Measurements from ENCODE around the gene ATG4B. TPM values are rescaled to one million over a fixed set of nuclear protein-coding genes. Genes with fewer than 3 reads are reported as not detected.
"Not testable (repeated sequence)": the region's sequence is repeated elsewhere in the genome, so short reads cannot be mapped to it uniquely, and the experiment has no call there.

The ATG4B gene
- total RNA-seq, 2 experiments from 2014 or later: 91.1 to 101 TPM

DNA sequence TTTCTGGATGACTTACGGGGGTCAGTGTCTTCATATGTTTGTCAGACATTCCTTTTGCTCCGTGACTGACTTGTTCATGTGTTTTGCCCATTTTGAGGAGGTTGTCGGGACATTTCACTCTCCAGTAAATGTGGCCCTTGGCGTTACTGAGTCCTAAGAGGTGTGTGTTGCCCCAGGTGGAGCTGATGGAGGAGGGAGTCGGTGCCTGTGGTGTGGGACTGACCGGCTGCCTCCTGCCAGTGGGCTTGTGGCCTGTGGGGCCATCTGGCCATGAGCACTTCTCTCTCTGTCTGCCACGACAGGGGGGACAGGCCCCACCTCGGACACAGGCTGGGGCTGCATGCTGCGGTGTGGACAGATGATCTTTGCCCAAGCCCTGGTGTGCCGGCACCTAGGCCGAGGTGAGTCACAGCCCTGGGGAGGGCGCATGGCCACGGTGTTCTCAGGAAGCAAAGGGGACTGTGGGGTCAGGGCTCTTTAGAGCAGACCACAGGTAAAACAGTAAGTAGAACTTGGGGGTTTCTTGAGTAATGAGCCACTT is 15.8 kb downstream of the ATG4B start:
- ATAC-seq (ENCODE audit: low read depth): no peak
- POLR2A ChIA-PET: no interaction called here

DNA sequence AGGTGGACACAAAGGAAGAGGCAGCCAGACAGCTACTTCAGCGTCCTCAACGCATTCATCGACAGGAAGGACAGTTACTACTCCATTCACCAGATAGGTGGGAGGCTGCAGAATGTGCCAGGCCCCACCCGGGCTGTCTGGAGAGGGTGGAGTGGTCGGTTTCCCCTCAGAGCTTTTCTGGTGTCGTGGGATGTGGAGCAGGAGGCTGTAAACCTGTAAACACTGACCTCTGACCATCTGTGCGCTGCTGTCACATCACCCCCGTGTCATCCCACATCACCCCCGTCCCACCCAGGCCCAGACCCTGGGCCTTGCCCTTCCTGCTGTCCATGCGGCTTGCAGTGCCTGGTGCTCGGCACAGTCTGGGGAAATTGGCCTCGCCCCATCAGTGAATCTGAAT is 17.1 kb downstream of the ATG4B start:
- peaks cover 1% of the 10 kb centered on the region for H3K4me1 Mint-ChIP-seq
- H3K4me3 Mint-ChIP-seq: no peak overlapping the region
- DNase-seq (no peak), ATAC-seq (ENCODE audit: low read depth) (no peak)
- H3K27ac Mint-ChIP-seq: no peak overlapping the region
- POLR2A ChIA-PET: interaction anchor here (0.6 kb wide), 1 partner anchor 575 kb away, joined by 3 read pairs; no protein-coding TSS in a partner anchor
- H3K9me3 Mint-ChIP-seq: no peaks in the 10 kb centered on the region
- no peaks in the 10 kb centered on the region for H3K27me3 Mint-ChIP-seq
- peaks cover 6% of the 10 kb centered on the region for H3K36me3 Mint-ChIP-seq

More for the DNA sequence above, 15.8 kb downstream of the ATG4B start:
- no peaks in the 10 kb centered on the region for H3K27me3 Mint-ChIP-seq
- H3K4me1 Mint-ChIP-seq: peaks cover 5% of the 10 kb centered on the region
- DNase-seq: no peak
- peaks cover 4% of the 10 kb centered on the region for H3K36me3 Mint-ChIP-seq
- H3K4me3 Mint-ChIP-seq: no peak overlapping the region
- H3K9me3 Mint-ChIP-seq: no peaks in the 10 kb centered on the region
- H3K27ac Mint-ChIP-seq: no peak overlapping the region

DNA sequence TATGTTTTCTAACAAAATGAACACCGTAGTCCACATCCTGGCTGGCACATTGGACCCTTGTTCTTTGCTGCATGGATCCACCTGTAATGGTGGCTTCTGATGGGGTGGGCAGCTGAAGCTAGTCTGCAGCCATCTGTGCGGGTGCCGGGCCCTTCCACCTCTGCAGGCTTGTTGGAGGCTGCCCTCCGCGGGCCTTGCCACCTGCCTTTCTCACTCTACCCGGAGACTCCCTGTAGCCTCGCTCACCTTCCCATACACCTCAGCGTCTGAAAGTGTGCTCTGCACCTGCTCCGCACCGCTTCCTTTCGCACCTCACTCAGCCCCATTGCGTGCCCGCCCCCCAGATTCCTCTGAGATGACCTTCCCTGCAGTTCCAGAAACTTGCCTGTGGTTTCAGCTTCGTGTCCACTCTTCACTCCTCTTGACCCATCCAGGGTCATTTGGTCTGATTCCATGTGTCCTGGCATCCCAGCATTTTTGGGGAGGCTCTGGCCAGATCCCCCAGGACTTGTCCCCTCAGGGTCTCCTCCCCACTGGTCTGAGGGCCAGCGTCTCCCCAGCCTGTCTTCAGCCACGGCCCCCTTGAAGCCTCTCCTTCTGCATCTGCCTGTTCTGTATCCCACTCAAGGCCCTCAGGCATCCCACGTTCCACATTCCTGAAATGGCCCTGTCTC is 18.2 kb downstream of the ATG4B start:
- Mint-ChIP-seq H3K36me3 (peaks cover 6% of the 10 kb centered on the region), H3K27ac (no peak overlapping the region), H3K9me3 (no peaks in the 10 kb centered on the region), H3K4me3 (no peak overlapping the region), H3K4me1 (no peaks in the 10 kb centered on the region), H3K27me3 (no peaks in the 10 kb centered on the region)
- ATAC-seq (ENCODE audit: low read depth) (no peak), DNase-seq (no peak)
- POLR2A ChIA-PET: no interaction called here

DNA sequence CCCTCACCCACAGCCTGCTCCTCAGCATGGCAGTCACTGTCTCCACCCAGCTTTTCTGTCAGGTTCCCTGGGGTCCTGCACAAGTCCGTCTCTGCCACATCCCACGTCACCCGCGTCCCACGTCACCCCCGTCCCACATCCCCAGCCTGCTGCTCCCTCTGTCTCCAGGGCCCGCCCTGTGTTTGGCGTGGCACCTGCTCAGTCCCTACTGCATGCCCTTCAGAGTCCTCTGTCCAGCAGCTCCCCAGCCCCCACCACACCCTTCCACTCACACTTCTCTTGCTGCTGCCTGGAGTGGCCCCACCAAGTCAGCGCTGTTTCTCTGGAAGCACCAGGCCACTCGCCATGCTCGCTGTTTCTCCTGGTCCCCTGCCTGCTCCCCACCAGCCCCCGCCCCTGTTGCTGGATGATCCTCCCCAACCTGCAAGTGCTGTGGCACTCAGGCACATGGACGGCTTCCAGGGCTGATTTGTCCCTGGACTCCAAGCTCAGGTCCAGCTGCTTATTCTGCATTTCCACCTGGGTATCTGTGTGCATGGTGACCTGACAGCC is 18.8 kb downstream of the ATG4B start:
- POLR2A ChIA-PET: no interaction called here
- peaks cover 6% of the 10 kb centered on the region for H3K36me3 Mint-ChIP-seq
- ATAC-seq (ENCODE audit: low read depth) (no peak), DNase-seq (no peak)
- H3K4me3 Mint-ChIP-seq: no peak overlapping the region
- H3K27me3 Mint-ChIP-seq: no peaks in the 10 kb centered on the region
- H3K27ac Mint-ChIP-seq: no peak overlapping the region
- H3K9me3 Mint-ChIP-seq: no peaks in the 10 kb centered on the region
- no peaks in the 10 kb centered on the region for H3K4me1 Mint-ChIP-seq

DNA sequence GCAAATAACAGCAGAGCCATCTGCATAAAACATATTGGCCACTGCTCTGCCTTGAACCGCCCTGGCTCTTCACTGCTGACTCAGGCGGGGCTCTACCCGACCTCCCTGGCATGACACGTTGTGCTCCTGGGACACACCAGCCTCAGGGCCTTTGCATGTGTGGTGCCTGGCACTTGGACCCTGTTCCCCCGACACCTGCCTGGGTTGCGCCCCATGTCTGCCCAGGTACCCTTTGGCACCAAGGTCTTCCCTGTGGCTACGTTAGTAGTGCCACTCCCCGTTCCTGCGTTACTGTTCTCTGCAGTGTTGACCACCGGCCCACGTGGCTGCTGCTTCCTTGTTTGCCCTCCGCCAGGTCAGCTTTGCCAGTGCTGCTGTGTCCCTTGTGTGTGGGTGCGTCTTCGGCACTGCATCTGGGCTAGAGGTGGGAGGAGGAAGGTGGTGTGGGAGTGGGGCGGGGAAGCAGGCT is 20.3 kb downstream of the ATG4B start:
- no peaks in the 10 kb centered on the region for H3K27me3 Mint-ChIP-seq
- H3K9me3 Mint-ChIP-seq: no peaks in the 10 kb centered on the region
- H3K27ac Mint-ChIP-seq: no peak overlapping the region
- ATAC-seq (ENCODE audit: low read depth) (no peak), DNase-seq (no peak)
- peaks cover 5% of the 10 kb centered on the region for H3K36me3 Mint-ChIP-seq
- H3K4me1 Mint-ChIP-seq: no peaks in the 10 kb centered on the region
- no peak overlapping the region for H3K4me3 Mint-ChIP-seq
- POLR2A ChIA-PET: no interaction called here

DNA sequence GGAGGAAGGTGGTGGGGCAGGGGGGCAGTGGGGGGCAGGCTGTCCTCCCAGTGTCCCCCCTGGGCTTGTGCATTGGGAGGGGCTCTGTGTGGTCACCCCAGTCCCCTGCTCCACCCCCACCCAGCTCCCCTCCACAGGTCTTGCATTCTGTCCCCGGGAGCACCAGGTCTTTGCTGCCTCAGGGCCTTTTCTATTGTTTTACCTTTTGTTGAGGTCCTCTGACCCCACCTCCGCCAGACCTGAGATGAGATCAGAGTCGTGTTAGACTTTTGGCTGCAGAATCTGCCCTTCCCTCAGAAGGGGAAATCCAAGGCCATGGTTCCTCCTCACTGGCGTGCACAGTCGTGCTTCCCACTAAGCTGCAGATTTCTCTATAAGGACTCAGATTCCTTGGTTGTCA is 20.8 kb downstream of the ATG4B start:
- ATAC-seq (ENCODE audit: low read depth) (no peak), DNase-seq (no peak)
- no peaks in the 10 kb centered on the region for H3K27me3 Mint-ChIP-seq
- H3K36me3 Mint-ChIP-seq: peaks cover 5% of the 10 kb centered on the region
- H3K9me3 Mint-ChIP-seq: no peaks in the 10 kb centered on the region
- no peak overlapping the region for H3K4me3 Mint-ChIP-seq
- POLR2A ChIA-PET: no interaction called here
- H3K4me1 Mint-ChIP-seq: no peaks in the 10 kb centered on the region
- H3K27ac Mint-ChIP-seq: no peak overlapping the region

DNA sequence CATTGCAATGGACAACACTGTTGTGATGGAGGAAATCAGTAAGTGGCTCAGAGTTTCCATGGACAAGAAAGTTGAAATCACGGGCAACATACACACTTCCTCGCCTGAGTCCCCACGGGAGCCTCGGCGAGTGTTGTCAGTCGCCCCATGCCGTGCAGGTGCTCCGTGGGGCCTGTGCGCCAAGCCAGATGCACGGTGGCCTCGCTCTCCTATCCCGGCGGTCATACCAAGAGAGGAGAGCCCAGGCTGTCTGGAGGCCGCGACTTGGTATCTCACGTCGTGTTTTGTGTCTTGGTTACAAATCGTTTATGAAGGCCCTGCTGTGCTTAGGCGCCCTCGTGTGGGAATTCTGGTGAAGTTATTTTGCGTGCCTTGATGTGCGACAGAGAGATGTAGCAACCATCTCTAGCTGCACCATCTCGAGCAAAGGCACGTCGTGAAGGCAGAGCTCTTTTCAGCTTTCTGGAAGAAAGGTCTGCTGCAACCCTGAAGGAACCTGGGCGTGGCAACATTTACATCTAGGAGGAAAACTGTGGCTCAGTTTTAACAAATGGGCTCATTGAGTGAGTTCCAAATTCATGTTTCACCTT is 21.8 kb downstream of the ATG4B start:
- POLR2A ChIA-PET: interaction anchor here (0.6 kb wide), 1 partner anchor 558 kb away, joined by 3 read pairs; no protein-coding TSS in a partner anchor
- no peak overlapping the region for H3K4me3 Mint-ChIP-seq
- H3K4me1 Mint-ChIP-seq: no peaks in the 10 kb centered on the region
- H3K9me3 Mint-ChIP-seq: no peaks in the 10 kb centered on the region
- H3K27ac Mint-ChIP-seq: no peak overlapping the region
- H3K27me3 Mint-ChIP-seq: no peaks in the 10 kb centered on the region
- no peak for DNase-seq
- H3K36me3 Mint-ChIP-seq: peaks cover 5% of the 10 kb centered on the region
- peak; percentile 38 for ATAC-seq (ENCODE audit: low read depth)

DNA sequence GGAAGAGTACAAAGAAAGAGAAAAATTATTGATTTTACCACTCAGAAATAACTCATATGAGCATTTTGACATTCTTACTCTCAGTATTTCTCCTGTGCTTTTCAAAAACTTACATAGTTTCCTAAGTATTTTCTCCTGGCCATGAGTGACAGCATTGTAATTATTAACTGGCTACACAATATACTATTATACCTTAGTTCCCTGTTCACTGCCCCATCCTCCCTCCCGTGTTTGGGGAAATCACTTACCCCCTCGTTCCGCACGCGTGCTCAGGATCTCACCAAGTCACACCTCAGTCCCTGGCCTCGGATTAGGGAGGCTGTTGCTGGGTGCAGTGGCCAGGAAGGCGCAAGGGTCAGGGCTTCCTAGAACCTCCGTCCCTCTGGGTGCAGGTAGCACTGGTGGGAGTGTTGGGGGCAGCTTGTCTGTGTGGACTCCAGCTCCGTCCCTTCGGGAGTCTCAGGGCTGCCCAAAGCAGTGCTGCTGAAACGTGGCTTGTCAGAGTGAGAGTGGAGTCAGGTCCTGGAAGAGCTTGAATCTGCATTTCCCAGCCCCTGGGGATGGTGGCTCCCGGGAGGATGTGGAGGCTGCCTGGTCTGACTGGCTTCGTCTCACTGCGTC is 23.2 kb downstream of the ATG4B start:
- ATAC-seq (ENCODE audit: low read depth) (no peak), DNase-seq (no peak)
- Mint-ChIP-seq H3K4me3 (no peak overlapping the region), H3K27me3 (no peaks in the 10 kb centered on the region), H3K4me1 (peaks cover 5% of the 10 kb centered on the region), H3K27ac (no peak overlapping the region), H3K36me3 (peaks cover 5% of the 10 kb centered on the region), H3K9me3 (no peaks in the 10 kb centered on the region)
- POLR2A ChIA-PET: no interaction called here

DNA sequence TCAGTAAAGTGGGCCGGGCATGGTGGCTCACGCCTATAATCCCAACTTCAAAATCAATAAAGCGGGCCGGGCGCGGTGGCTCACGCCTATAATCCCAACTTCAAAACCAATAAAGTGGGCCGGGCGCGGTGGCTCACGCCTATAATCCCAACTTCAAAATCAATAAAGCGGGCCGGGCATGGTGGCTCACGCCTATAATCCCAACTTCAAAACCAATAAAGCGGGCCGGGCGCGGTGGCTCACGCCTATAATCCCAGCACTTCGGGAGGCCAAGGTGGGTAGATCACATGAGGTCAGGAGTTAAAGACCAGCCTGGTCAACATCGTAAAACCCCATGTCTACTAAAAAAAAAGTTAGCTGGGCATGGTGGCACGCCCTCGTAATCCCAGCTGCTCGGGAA is 25.2 kb downstream of the ATG4B start:
- H3K4me3 Mint-ChIP-seq; H3K36me3 Mint-ChIP-seq; H3K27ac Mint-ChIP-seq; H3K4me1 Mint-ChIP-seq; DNase-seq; H3K27me3 Mint-ChIP-seq; POLR2A ChIA-PET; ATAC-seq (ENCODE audit: low read depth); H3K9me3 Mint-ChIP-seq: not testable (repeated sequence)

DNA sequence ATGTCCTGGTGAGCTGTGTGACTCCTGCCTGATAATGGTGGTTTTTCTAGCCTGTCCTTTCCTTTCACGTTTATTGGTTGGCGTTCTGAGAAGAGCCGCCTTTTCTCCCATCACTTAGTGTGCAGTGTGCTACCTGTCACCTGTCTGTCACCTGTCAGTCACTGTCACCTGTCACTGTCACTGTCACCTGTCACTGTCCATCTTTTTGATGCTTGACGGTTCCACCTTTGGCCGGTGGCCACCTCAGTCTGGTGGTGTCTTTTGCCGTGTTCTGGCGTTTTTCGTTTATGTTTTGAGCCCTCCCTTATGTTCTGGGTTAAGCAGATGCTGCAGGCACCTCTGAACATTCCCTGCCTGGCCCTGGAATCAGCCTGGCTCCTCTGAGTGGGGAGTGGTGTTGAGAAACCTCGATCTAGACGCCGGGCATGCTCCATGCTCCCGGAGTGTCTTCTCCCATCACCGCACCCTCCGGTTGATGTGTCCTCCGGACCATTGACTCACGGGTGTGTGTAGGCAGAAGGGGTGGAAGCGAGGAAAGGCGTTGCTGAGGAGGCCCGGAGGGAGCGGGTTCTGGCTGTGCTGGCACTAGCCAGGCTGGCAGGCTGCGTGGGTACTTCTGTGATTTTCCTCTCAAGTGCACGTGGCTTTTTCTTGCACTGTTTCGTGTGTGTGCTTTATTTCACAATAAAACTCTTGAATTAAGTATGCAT is 28.4 kb downstream of the ATG4B start:
- H3K9me3 Mint-ChIP-seq: no peaks in the 10 kb centered on the region
- peaks cover 5% of the 10 kb centered on the region for H3K4me1 Mint-ChIP-seq
- ATAC-seq (ENCODE audit: low read depth) (no peak), DNase-seq (no peak)
- no peak overlapping the region for H3K27ac Mint-ChIP-seq
- H3K27me3 Mint-ChIP-seq: no peaks in the 10 kb centered on the region
- peaks cover 2% of the 10 kb centered on the region for H3K36me3 Mint-ChIP-seq
- POLR2A ChIA-PET: no interaction called here
- no peak overlapping the region for H3K4me3 Mint-ChIP-seq

DNA sequence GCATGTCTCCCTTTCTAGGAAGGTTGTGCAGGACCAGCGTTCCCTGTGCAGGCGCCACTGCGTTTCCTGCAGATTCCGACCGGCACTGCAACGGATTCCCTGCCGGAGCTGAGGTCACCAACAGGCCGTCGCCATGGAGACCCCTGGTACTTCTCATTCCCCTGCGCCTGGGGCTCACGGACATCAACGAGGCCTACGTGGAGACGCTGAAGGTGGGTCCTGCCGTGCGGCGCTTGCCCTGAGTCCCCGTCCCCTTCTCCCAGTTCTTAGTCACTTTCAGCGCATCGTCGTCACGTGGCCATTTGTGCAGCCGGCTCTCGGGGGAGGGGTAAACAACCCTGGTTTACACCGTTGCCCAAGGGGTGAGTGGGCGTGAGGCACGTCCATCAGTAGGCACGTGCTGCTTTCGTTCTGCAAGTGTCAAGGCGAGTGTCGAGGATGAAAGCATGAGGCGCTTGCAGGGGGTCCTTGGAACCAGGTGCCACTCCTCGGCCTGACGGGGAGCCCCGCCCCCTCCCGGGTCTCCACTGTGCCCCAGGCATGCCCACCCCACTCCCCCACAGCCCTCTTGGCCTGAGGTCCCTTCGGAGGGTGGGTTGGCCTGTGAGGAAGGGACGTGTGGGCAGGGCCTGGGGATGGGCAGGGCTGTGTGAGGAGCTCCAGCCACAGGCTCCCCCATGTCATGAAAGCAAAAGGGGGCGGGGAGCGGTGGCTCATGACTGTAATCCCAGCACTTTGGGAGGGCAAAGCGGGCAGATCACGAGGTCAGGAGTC is 29.3 kb downstream of the ATG4B start:
- Mint-ChIP-seq H3K36me3 (peaks cover 2% of the 10 kb centered on the region), H3K4me3 (no peak overlapping the region), H3K27me3 (no peaks in the 10 kb centered on the region), H3K27ac (no peak overlapping the region), H3K9me3 (no peaks in the 10 kb centered on the region), H3K4me1 (peaks cover 5% of the 10 kb centered on the region)
- DNase-seq (no peak), ATAC-seq (ENCODE audit: low read depth) (no peak)
- POLR2A ChIA-PET: no interaction called here

DNA sequence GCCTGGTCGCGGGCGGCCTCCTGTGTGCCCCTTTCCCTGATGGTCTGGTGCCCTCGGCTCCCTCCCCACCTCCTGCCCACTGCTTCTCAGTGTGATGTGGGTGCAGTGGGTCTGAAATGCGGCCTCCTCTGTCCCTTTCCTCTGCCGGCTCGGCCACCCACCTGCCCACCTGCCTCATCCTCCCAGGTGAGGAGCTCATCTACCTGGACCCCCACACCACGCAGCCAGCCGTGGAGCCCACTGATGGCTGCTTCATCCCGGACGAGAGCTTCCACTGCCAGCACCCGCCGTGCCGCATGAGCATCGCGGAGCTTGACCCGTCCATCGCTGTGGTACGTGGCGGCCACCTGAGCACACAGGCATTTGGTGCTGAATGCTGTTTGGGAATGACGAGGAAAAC is 30.9 kb downstream of the ATG4B start:
- no peak for ATAC-seq (ENCODE audit: low read depth)
- Mint-ChIP-seq H3K9me3 (no peaks in the 10 kb centered on the region), H3K4me3 (no peak overlapping the region), H3K27ac (no peak overlapping the region), H3K27me3 (no peaks in the 10 kb centered on the region), H3K4me1 (peaks cover 7% of the 10 kb centered on the region), H3K36me3 (peaks cover 2% of the 10 kb centered on the region)
- POLR2A ChIA-PET: no interaction called here
- no peak for DNase-seq

DNA sequence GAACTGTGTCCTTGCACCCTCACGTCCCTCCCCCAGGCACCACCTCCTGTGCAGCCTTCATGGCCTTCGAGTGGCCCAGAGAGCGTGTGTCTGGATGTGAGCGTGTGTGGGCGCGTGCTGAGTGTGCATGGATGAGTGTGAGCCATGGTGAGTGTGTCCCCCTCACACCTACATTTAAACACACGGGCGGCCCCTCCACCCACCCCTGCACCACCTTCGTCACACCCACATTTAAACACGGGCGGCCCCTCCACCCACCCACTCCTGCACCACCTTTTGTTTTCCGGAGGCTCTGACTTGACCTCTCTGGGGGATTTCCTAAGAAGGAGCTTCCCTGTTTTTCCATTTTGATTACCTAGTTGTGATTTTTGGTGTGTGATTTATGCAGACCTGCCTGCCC is 31.3 kb downstream of the ATG4B start:
- no peaks in the 10 kb centered on the region for H3K9me3 Mint-ChIP-seq
- no peak overlapping the region for H3K27ac Mint-ChIP-seq
- DNase-seq: no peak
- no peaks in the 10 kb centered on the region for H3K27me3 Mint-ChIP-seq
- ATAC-seq (ENCODE audit: low read depth): no peak
- peaks cover 10% of the 10 kb centered on the region for H3K4me1 Mint-ChIP-seq
- peaks cover 2% of the 10 kb centered on the region for H3K36me3 Mint-ChIP-seq
- POLR2A ChIA-PET: no interaction called here
- no peak overlapping the region for H3K4me3 Mint-ChIP-seq
